ENCODE data around the gene ASS1. TPM values are rescaled to one million over a fixed set of nuclear protein-coding genes. Genes with fewer than 3 reads are reported as not detected.
A peak's percentile ranks its signal among the peaks of the same experiment; 100 is the strongest.

The ASS1 gene
- total and polyA plus RNA-seq, 5 donors from 2014 or later = not detected

GRCh38 chr9:130528674-130529073, 83.9 kb downstream of the ASS1 start:
- no peak overlapping the region for H3K27ac Mint-ChIP-seq
- no peak for ATAC-seq (ENCODE audit: low read depth in 2 of 2)
- peaks cover 8% of the 10 kb centered on the region for H3K27me3 Mint-ChIP-seq

GRCh38 chr9:130530938-130531337, 86.2 kb downstream of the ASS1 start:
- no peaks in the 10 kb centered on the region for H3K9me3 ChIP-seq (ENCODE audit: control insufficient read depth in 2 of 2, low read length in 2 of 2)
- no peaks in the 10 kb centered on the region for H3K4me1 ChIP-seq (ENCODE audit: control insufficient read depth, insufficient read depth, low read length, poor library complexity, severe bottlenecking)
- H3K27ac ChIP-seq (ENCODE audit: insufficient read depth, low read length, poor library complexity, severe bottlenecking) = no peak overlapping the region
- peaks cover 0 to 11% (median 0%) of the 10 kb centered on the region in 4 donors for H3K4me1 Mint-ChIP-seq
- H3K4me3 ChIP-seq (ENCODE audit: low read depth, low read length) = no peak overlapping the region
- no peaks in the 10 kb centered on the region for H3K9me3 Mint-ChIP-seq
- peaks cover 2% of the 10 kb centered on the region for H3K27me3 ChIP-seq (ENCODE audit: control insufficient read depth, insufficient read depth, low read length)
- DNase-seq (no peak), ATAC-seq (ENCODE audit: low read depth in 2 of 2) (no peak)
- H3K27me3 Mint-ChIP-seq = peaks cover 20% of the 10 kb centered on the region
- no peaks in the 10 kb centered on the region for H3K36me3 ChIP-seq (ENCODE audit: control insufficient read depth, insufficient read depth, low read length)
- H3K27ac Mint-ChIP-seq = no peak overlapping the region
- no peak overlapping the region for H3K4me3 Mint-ChIP-seq
- no peaks in the 10 kb centered on the region for H3K36me3 Mint-ChIP-seq

More at GRCh38 chr9:130528674-130529073, 83.9 kb downstream of the ASS1 start:
- Histone ChIP-seq H3K27ac (ENCODE audit: insufficient read depth, low read length, poor library complexity, severe bottlenecking) (no peak overlapping the region), H3K36me3 (ENCODE audit: control insufficient read depth, insufficient read depth, low read length) (no peaks in the 10 kb centered on the region), H3K9me3 (ENCODE audit: control insufficient read depth in 2 of 2, low read length in 2 of 2) (no peaks in the 10 kb centered on the region), H3K4me3 (ENCODE audit: low read depth, low read length) (no peak overlapping the region), H3K4me1 (ENCODE audit: control insufficient read depth, insufficient read depth, low read length, poor library complexity, severe bottlenecking) (no peaks in the 10 kb centered on the region), H3K27me3 (ENCODE audit: control insufficient read depth, insufficient read depth, low read length) (no peaks in the 10 kb centered on the region)
- H3K4me1 Mint-ChIP-seq = peaks cover 0 to 4% (median 0%) of the 10 kb centered on the region in 4 donors
- no peak overlapping the region for H3K4me3 Mint-ChIP-seq
- no peaks in the 10 kb centered on the region for H3K9me3 Mint-ChIP-seq
- H3K36me3 Mint-ChIP-seq = no peaks in the 10 kb centered on the region
- DNase-seq = no peak

GRCh38 chr9:130531670-130532069, 86.9 kb downstream of the ASS1 start:
- H3K4me1 Mint-ChIP-seq = peaks cover 0 to 13% (median 0%) of the 10 kb centered on the region in 4 donors
- no peak overlapping the region for H3K4me3 Mint-ChIP-seq
- ATAC-seq (ENCODE audit: low read depth in 2 of 2) (no peak), DNase-seq (no peak)
- Histone ChIP-seq H3K36me3 (ENCODE audit: control insufficient read depth, insufficient read depth, low read length) (no peaks in the 10 kb centered on the region), H3K27ac (ENCODE audit: insufficient read depth, low read length, poor library complexity, severe bottlenecking) (no peak overlapping the region), H3K27me3 (ENCODE audit: control insufficient read depth, insufficient read depth, low read length) (peaks cover 5% of the 10 kb centered on the region), H3K4me3 (ENCODE audit: low read depth, low read length) (no peak overlapping the region), H3K4me1 (ENCODE audit: control insufficient read depth, insufficient read depth, low read length, poor library complexity, severe bottlenecking) (no peaks in the 10 kb centered on the region), H3K9me3 (ENCODE audit: control insufficient read depth in 2 of 2, low read length in 2 of 2) (no peaks in the 10 kb centered on the region)
- H3K27ac Mint-ChIP-seq = no peak overlapping the region
- H3K9me3 Mint-ChIP-seq = peaks cover 0 to under 1% (median 0%) of the 10 kb centered on the region in 7 donors
- no peaks in the 10 kb centered on the region for H3K36me3 Mint-ChIP-seq
- H3K27me3 Mint-ChIP-seq = peaks cover 26% of the 10 kb centered on the region

GRCh38 chr9:130532426-130533080, 87.8 kb downstream of the ASS1 start:
- Mint-ChIP-seq H3K4me3 (no peak overlapping the region), H3K4me1 (peaks cover 0 to 16% (median 2%) of the 10 kb centered on the region in 4 donors), H3K27me3 (peaks cover 31% of the 10 kb centered on the region), H3K27ac (no peak overlapping the region), H3K9me3 (peaks cover 0 to 2% (median 0%) of the 10 kb centered on the region in 7 donors), H3K36me3 (no peaks in the 10 kb centered on the region)
- no peaks in the 10 kb centered on the region for H3K9me3 ChIP-seq (ENCODE audit: control insufficient read depth in 2 of 2, low read length in 2 of 2)
- peaks cover 7% of the 10 kb centered on the region for H3K27me3 ChIP-seq (ENCODE audit: control insufficient read depth, insufficient read depth, low read length)
- no peaks in the 10 kb centered on the region for H3K36me3 ChIP-seq (ENCODE audit: control insufficient read depth, insufficient read depth, low read length)
- H3K27ac ChIP-seq (ENCODE audit: insufficient read depth, low read length, poor library complexity, severe bottlenecking) = no peak overlapping the region
- no peaks in the 10 kb centered on the region for H3K4me1 ChIP-seq (ENCODE audit: control insufficient read depth, insufficient read depth, low read length, poor library complexity, severe bottlenecking)
- no peak for DNase-seq
- no peak overlapping the region for H3K4me3 ChIP-seq (ENCODE audit: low read depth, low read length)
- ATAC-seq (ENCODE audit: low read depth in 2 of 2) = no peak

GRCh38 chr9:130535818-130536521, 91.2 kb downstream of the ASS1 start:
- Mint-ChIP-seq H3K9me3 (peaks cover 0 to 3% (median 0%) of the 10 kb centered on the region in 7 donors), H3K27me3 (peaks cover 38% of the 10 kb centered on the region), H3K27ac (no peak overlapping the region), H3K36me3 (no peaks in the 10 kb centered on the region), H3K4me1 (peaks cover 0 to 17% (median 2%) of the 10 kb centered on the region in 4 donors), H3K4me3 (peak overlapping the region in 1 of 4 donors; percentile 11)
- DNase-seq (no peak), ATAC-seq (ENCODE audit: low read depth in 2 of 2) (no peak)
- H3K4me3 ChIP-seq (ENCODE audit: low read depth, low read length) = no peak overlapping the region
- H3K27me3 ChIP-seq (ENCODE audit: control insufficient read depth, insufficient read depth, low read length) = peaks cover 17% of the 10 kb centered on the region
- no peaks in the 10 kb centered on the region for H3K9me3 ChIP-seq (ENCODE audit: control insufficient read depth in 2 of 2, low read length in 2 of 2)
- H3K4me1 ChIP-seq (ENCODE audit: control insufficient read depth, insufficient read depth, low read length, poor library complexity, severe bottlenecking) = no peaks in the 10 kb centered on the region
- H3K27ac ChIP-seq (ENCODE audit: insufficient read depth, low read length, poor library complexity, severe bottlenecking) = no peak overlapping the region
- H3K36me3 ChIP-seq (ENCODE audit: control insufficient read depth, insufficient read depth, low read length) = no peaks in the 10 kb centered on the region

- Mint-ChIP-seq H3K4me1 (peaks cover 0 to 17% (median 2%) of the 10 kb centered on the region in 4 donors), H3K27ac (no peak overlapping the region), H3K27me3 (peaks cover 40% of the 10 kb centered on the region), H3K36me3 (no peaks in the 10 kb centered on the region), H3K9me3 (peaks cover 0 to 3% (median 0%) of the 10 kb centered on the region in 7 donors), H3K4me3 (peak overlapping the region in 1 of 4 donors; percentile 65)
- no peak for DNase-seq
- H3K27me3 ChIP-seq (ENCODE audit: control insufficient read depth, insufficient read depth, low read length) = peaks cover 17% of the 10 kb centered on the region
- no peak overlapping the region for H3K4me3 ChIP-seq (ENCODE audit: low read depth, low read length)
- no peak for ATAC-seq (ENCODE audit: low read depth in 2 of 2)
- H3K4me1 ChIP-seq (ENCODE audit: control insufficient read depth, insufficient read depth, low read length, poor library complexity, severe bottlenecking) = no peaks in the 10 kb centered on the region
- H3K27ac ChIP-seq (ENCODE audit: insufficient read depth, low read length, poor library complexity, severe bottlenecking) = no peak overlapping the region
- H3K9me3 ChIP-seq (ENCODE audit: control insufficient read depth in 2 of 2, low read length in 2 of 2) = no peaks in the 10 kb centered on the region
- H3K36me3 ChIP-seq (ENCODE audit: control insufficient read depth, insufficient read depth, low read length) = no peaks in the 10 kb centered on the region
Observed at GRCh38 chr9:130536701-130537107, 91.9 kb downstream of the ASS1 start.

GRCh38 chr9:130537346-130538050, 92.7 kb downstream of the ASS1 start:
- H3K27ac ChIP-seq (ENCODE audit: insufficient read depth, low read length, poor library complexity, severe bottlenecking) = no peak overlapping the region
- Mint-ChIP-seq H3K4me3 (no peak overlapping the region), H3K4me1 (peaks cover 0 to 17% (median 2%) of the 10 kb centered on the region in 4 donors), H3K9me3 (peaks cover 0 to 3% (median 0%) of the 10 kb centered on the region in 7 donors), H3K27me3 (peaks cover 41% of the 10 kb centered on the region), H3K36me3 (no peaks in the 10 kb centered on the region), H3K27ac (no peak overlapping the region)
- no peak overlapping the region for H3K4me3 ChIP-seq (ENCODE audit: low read depth, low read length)
- ATAC-seq (ENCODE audit: low read depth in 2 of 2) = no peak
- no peaks in the 10 kb centered on the region for H3K36me3 ChIP-seq (ENCODE audit: control insufficient read depth, insufficient read depth, low read length)
- no peak for DNase-seq
- H3K27me3 ChIP-seq (ENCODE audit: control insufficient read depth, insufficient read depth, low read length) = peaks cover 17% of the 10 kb centered on the region
- H3K4me1 ChIP-seq (ENCODE audit: control insufficient read depth, insufficient read depth, low read length, poor library complexity, severe bottlenecking) = no peaks in the 10 kb centered on the region
- no peaks in the 10 kb centered on the region for H3K9me3 ChIP-seq (ENCODE audit: control insufficient read depth in 2 of 2, low read length in 2 of 2)
